ENCODE measurements around the gene PLA2G4F. TPM values are rescaled to one million over a fixed set of nuclear protein-coding genes. Genes with fewer than 3 reads are reported as not detected.
"Not testable (repeated sequence)": the region's sequence is repeated elsewhere in the genome, so short reads cannot be mapped to it uniquely, and the experiment has no call there.

The PLA2G4F gene
- total RNA-seq, 1 experiment from 2014 or later = not detected

GRCh38 chr15:42092398-42093318 lies 63.8 kb downstream of the PLA2G4F start:
- Histone ChIP-seq H2AFZ (ENCODE audit: low read length) (no peak overlapping the region), H3K23me2 (ENCODE audit: insufficient read length, low read depth, low read length, poor library complexity, severe bottlenecking) (no peaks in the 10 kb centered on the region), H2BK15ac (ENCODE audit: low read depth, low read length) (no peak overlapping the region), H4K8ac (replicated peaks; ENCODE audit: insufficient read length, low read depth, low read length) (no peak overlapping the region), H3K4me2 (ENCODE audit: insufficient read depth, insufficient read length, low read length) (no peak overlapping the region), H2BK120ac (ENCODE audit: low read depth, low read length, poor library complexity, severe bottlenecking) (no peak overlapping the region), H3K18ac (ENCODE audit: insufficient read length, low read depth, low read length) (no peak overlapping the region), H3K9me3 (ENCODE audit: control insufficient read depth, low read depth, low read length) (no peaks in the 10 kb centered on the region), H2AK5ac (ENCODE audit: insufficient read length, low read length) (no peak overlapping the region), H3K79me2 (ENCODE audit: insufficient read depth, low read length) (no peaks in the 10 kb centered on the region), H3K23ac (ENCODE audit: insufficient read length, low read depth, low read length) (no peak overlapping the region), H3K4me1 (ENCODE audit: insufficient read depth, low read length) (no peaks in the 10 kb centered on the region; the same call in 1 of the 2 replicates), H2BK5ac (ENCODE audit: insufficient read length, low read length) (no peak overlapping the region), H4K91ac (ENCODE audit: insufficient read length, low read depth, low read length) (no peak overlapping the region), H3K27ac (ENCODE audit: insufficient read length, low read depth, low read length) (no peak overlapping the region), H3K9ac (ENCODE audit: extremely low read depth, insufficient read length, low read length) (no peak overlapping the region), H3K56ac (ENCODE audit: insufficient read length, low read depth, low read length) (no peak overlapping the region), H3K4ac (ENCODE audit: low read depth, low read length) (no peak overlapping the region), H4K5ac (ENCODE audit: insufficient read length, low read depth, low read length) (no peak overlapping the region), H2BK12ac (ENCODE audit: insufficient read length, low read depth, low read length) (no peak overlapping the region), H2BK20ac (ENCODE audit: low read depth, low read length, poor library complexity, severe bottlenecking) (no peak overlapping the region), H4K20me1 (ENCODE audit: control insufficient read depth, insufficient read depth, insufficient read length) (no peaks in the 10 kb centered on the region), H3K14ac (ENCODE audit: insufficient read depth, low read length) (no peak overlapping the region), H3T11ph (ENCODE audit: low read length) (no peak overlapping the region), H3K27me3 (ENCODE audit: insufficient read depth, low read length) (no peaks in the 10 kb centered on the region), H3K79me1 (ENCODE audit: insufficient read depth, low read depth, low read length, poor library complexity, severe bottlenecking) (no peaks in the 10 kb centered on the region)
- H3K9me3 Mint-ChIP-seq = no peaks in the 10 kb centered on the region
- no peak overlapping the region for H3K4me3 Mint-ChIP-seq
- H3K36me3 Mint-ChIP-seq (ENCODE audit: insufficient read depth in 1 of 3, low read depth in 3 of 3) = no peaks in the 10 kb centered on the region
- peaks cover 13 to 14% of the 10 kb centered on the region in 2 experiments for H3K4me1 Mint-ChIP-seq
- WGBS (ENCODE audit: extremely low coverage, insufficient read length, low lambda C conversion rate) = no CpG with 5 or more reads among the region's 21 CpGs
- TF ChIP-seq, protein P1, sequence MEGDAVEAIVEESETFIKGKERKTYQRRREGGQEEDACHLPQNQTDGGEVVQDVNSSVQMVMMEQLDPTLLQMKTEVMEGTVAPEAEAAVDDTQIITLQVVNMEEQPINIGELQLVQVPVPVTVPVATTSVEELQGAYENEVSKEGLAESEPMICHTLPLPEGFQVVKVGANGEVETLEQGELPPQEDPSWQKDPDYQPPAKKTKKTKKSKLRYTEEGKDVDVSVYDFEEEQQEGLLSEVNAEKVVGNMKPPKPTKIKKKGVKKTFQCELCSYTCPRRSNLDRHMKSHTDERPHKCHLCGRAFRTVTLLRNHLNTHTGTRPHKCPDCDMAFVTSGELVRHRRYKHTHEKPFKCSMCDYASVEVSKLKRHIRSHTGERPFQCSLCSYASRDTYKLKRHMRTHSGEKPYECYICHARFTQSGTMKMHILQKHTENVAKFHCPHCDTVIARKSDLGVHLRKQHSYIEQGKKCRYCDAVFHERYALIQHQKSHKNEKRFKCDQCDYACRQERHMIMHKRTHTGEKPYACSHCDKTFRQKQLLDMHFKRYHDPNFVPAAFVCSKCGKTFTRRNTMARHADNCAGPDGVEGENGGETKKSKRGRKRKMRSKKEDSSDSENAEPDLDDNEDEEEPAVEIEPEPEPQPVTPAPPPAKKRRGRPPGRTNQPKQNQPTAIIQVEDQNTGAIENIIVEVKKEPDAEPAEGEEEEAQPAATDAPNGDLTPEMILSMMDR (conservative IDR thresholded peaks at IDR 0.05) = no peak
- H3K27me3 Mint-ChIP-seq (ENCODE audit: low read depth) = no peaks in the 10 kb centered on the region
- peak; percentile 38 for DNase-seq
- peak overlapping the region; percentile 41 to 59 (median 49); a peak in 3 of 7 replicates for H3K27ac Mint-ChIP-seq

GRCh38 chr15:42091753-42092397 lies 64.6 kb downstream of the PLA2G4F start:
- H3K27me3 Mint-ChIP-seq (ENCODE audit: low read depth); H2AFZ ChIP-seq (ENCODE audit: low read length); H3K14ac ChIP-seq (ENCODE audit: insufficient read depth, low read length); H2BK12ac ChIP-seq (ENCODE audit: insufficient read length, low read depth, low read length); H3K4me1 ChIP-seq (ENCODE audit: insufficient read depth, low read length); H4K20me1 ChIP-seq (ENCODE audit: control insufficient read depth, insufficient read depth, insufficient read length); H2BK20ac ChIP-seq (ENCODE audit: low read depth, low read length, poor library complexity, severe bottlenecking); H2BK15ac ChIP-seq (ENCODE audit: low read depth, low read length); H3T11ph ChIP-seq (ENCODE audit: low read length); H3K56ac ChIP-seq (ENCODE audit: insufficient read length, low read depth, low read length); H3K4ac ChIP-seq (ENCODE audit: low read depth, low read length); H3K79me2 ChIP-seq (ENCODE audit: insufficient read depth, low read length); H3K18ac ChIP-seq (ENCODE audit: insufficient read length, low read depth, low read length); H3K4me3 Mint-ChIP-seq; H3K23ac ChIP-seq (ENCODE audit: insufficient read length, low read depth, low read length); H3K4me2 ChIP-seq (ENCODE audit: insufficient read depth, insufficient read length, low read length); H3K23me2 ChIP-seq (ENCODE audit: insufficient read length, low read depth, low read length, poor library complexity, severe bottlenecking); H3K27ac ChIP-seq (ENCODE audit: insufficient read length, low read depth, low read length); H3K9me3 Mint-ChIP-seq; H3K9ac ChIP-seq (ENCODE audit: extremely low read depth, insufficient read length, low read length); H3K9me3 ChIP-seq (ENCODE audit: control insufficient read depth, low read depth, low read length); H3K27me3 ChIP-seq (ENCODE audit: insufficient read depth, low read length); H2BK120ac ChIP-seq (ENCODE audit: low read depth, low read length, poor library complexity, severe bottlenecking); H2AK5ac ChIP-seq (ENCODE audit: insufficient read length, low read length); H2BK5ac ChIP-seq (ENCODE audit: insufficient read length, low read length); H4K5ac ChIP-seq (ENCODE audit: insufficient read length, low read depth, low read length); H4K91ac ChIP-seq (ENCODE audit: insufficient read length, low read depth, low read length); H3K79me1 ChIP-seq (ENCODE audit: insufficient read depth, low read depth, low read length, poor library complexity, severe bottlenecking); H4K8ac ChIP-seq (replicated peaks; ENCODE audit: insufficient read length, low read depth, low read length); H3K36me3 Mint-ChIP-seq (ENCODE audit: insufficient read depth in 1 of 3, low read depth in 3 of 3): not testable (repeated sequence)
- DNase-seq = peak; percentile 58
- Mint-ChIP-seq H3K27ac (peak overlapping the region; percentile 2 to 49 (median 41); a peak in 3 of 7 replicates), H3K4me1 (peaks cover 13 to 14% of the 10 kb centered on the region in 2 experiments)
- no CpG with 5 or more reads among the region's 14 CpGs for WGBS (ENCODE audit: extremely low coverage, insufficient read length, low lambda C conversion rate)
